ENCODE measurements around the gene ATG9B. TPM values are rescaled to one million over a fixed set of nuclear protein-coding genes. Genes with fewer than 3 reads are reported as not detected.

Gene ATG9B
- polyA plus RNA-seq, 1 of the 3 experiments (the other 2 are of a cell fraction): 0.67 TPM

DNA sequence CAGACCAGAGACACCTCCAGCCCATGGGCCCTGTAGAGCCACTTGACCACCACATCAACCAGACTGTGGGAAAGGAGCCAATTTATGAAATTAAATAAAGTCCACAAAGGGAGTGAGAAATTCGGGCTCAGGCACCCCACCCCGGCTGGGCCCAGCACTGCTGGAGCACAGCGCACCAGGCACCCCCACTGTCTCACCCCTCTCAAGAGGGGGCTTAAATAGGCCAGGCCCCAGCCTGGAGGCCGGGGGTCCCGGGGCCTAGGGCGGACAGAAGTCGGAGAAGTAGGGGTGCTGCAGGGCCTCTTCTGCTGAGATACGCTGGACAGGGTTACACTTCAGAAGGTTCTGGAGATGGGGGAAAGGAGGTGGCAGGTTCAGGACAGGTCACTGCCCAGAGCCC lies 29.5 kb upstream of the ATG9B start:
- Histone ChIP-seq H3K79me2 (ENCODE audit: insufficient read depth) (peaks cover 19% of the 10 kb centered on the region), H3K27me3 (ENCODE audit: insufficient read depth) (no peaks in the 10 kb centered on the region), H3K9me3 (no peaks in the 10 kb centered on the region), H3K4me3 (ENCODE audit: low read depth in 2 of 2, low read length in 1 of 2) (no peak overlapping the region), H4K20me1 (ENCODE audit: insufficient read depth) (no peaks in the 10 kb centered on the region), H2AFZ (ENCODE audit: low read depth) (no peak overlapping the region), H3K9ac (no peak overlapping the region), H3K4me1 (ENCODE audit: control insufficient read depth in 1 of 2, insufficient read depth in 2 of 2, low read depth in 1 of 2, low read length in 1 of 2) (peaks cover 10 to 25% of the 10 kb centered on the region in 2 experiments; a peak in 3 of 4 replicates), H3K9me2 (no peaks in the 10 kb centered on the region), H3K27ac (ENCODE audit: low read depth in 2 of 2, low read length in 1 of 2) (no peak overlapping the region), H3F3A (replicated peaks; ENCODE audit: insufficient read depth) (peaks cover 3% of the 10 kb centered on the region), H3K4me2 (no peak overlapping the region), H3K36me3 (replicated peaks in 1 of 2; ENCODE audit: control insufficient read depth in 1 of 2, insufficient read depth in 2 of 2, low read length in 1 of 2) (peaks cover 3 to 40% of the 10 kb centered on the region in 2 experiments)
- CTCF ChIA-PET: interaction anchor here (0.7 to 2.4 kb wide), 2 partner anchors 14 to 24 kb away, joined by 3 to 14 read pairs; partner anchors contain the start of gene ABCB8
- DNase-seq: no peak
- TF ChIP-seq SIN3A (IDR thresholded peaks at IDR 0.05; ENCODE audit: borderline replicate concordance, low read depth, low read length) (no peak), FOSL2 (IDR thresholded peaks at IDR 0.05; ENCODE audit: borderline replicate concordance, low read depth) (no peak), GABPA (IDR thresholded peaks at IDR 0.05; ENCODE audit: low read depth) (no peak), JUND (IDR thresholded peaks at IDR 0.05) (no peak)
- TF ChIP-seq, protein P1, sequence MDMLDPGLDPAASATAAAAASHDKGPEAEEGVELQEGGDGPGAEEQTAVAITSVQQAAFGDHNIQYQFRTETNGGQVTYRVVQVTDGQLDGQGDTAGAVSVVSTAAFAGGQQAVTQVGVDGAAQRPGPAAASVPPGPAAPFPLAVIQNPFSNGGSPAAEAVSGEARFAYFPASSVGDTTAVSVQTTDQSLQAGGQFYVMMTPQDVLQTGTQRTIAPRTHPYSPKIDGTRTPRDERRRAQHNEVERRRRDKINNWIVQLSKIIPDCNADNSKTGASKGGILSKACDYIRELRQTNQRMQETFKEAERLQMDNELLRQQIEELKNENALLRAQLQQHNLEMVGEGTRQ (IDR thresholded peaks at IDR 0.05; ENCODE audit: borderline replicate concordance, low read depth, low read length): no peak
- TF ChIP-seq, protein P2, sequence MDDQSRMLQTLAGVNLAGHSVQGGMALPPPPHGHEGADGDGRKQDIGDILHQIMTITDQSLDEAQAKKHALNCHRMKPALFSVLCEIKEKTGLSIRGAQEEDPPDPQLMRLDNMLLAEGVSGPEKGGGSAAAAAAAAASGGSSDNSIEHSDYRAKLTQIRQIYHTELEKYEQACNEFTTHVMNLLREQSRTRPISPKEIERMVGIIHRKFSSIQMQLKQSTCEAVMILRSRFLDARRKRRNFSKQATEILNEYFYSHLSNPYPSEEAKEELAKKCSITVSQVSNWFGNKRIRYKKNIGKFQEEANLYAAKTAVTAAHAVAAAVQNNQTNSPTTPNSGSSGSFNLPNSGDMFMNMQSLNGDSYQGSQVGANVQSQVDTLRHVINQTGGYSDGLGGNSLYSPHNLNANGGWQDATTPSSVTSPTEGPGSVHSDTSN (IDR thresholded peaks at IDR 0.05): no peak
- POLR2A ChIA-PET: interaction anchor here (1.0 kb wide), 1 partner anchor 27 kb away, joined by 3 read pairs; the partner anchor contains the start of gene FASTK
- WGBS (ENCODE audit: low lambda C conversion rate): 83% methylated on average over 6 of the region's 8 CpGs

DNA sequence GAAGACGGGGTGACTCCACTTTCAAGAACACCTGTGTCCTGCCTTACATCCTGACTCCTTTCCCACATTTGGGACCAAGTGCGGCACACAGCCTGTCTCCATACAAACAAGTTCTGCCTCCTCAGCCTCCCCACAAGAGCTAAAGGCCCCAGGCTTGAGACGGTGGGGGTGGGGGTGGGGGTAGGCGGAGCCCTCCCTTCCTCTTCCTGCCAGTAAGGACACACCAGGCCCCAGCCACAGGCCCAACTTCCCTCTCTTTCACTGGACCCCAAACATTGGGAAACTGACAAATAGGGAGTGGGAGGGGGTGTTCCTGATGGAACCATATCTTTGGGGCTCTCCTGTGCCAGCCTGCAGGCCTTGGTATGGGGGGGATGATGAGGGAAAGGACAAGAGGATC lies 28.8 kb upstream of the ATG9B start:
- WGBS (ENCODE audit: low lambda C conversion rate): 88% methylated on average over 4 of the region's 4 CpGs
- Histone ChIP-seq H3K9me2 (no peaks in the 10 kb centered on the region), H3K36me3 (replicated peaks in 1 of 2; ENCODE audit: control insufficient read depth in 1 of 2, insufficient read depth in 2 of 2, low read length in 1 of 2) (peaks cover 3 to 40% of the 10 kb centered on the region in 2 experiments), H3K4me2 (no peak overlapping the region), H3K79me2 (ENCODE audit: insufficient read depth) (peaks cover 19% of the 10 kb centered on the region), H3K27ac (ENCODE audit: low read depth in 2 of 2, low read length in 1 of 2) (no peak overlapping the region), H3K9ac (no peak overlapping the region), H3F3A (replicated peaks; ENCODE audit: insufficient read depth) (peaks cover 3% of the 10 kb centered on the region), H3K27me3 (ENCODE audit: insufficient read depth) (no peaks in the 10 kb centered on the region), H3K4me3 (ENCODE audit: low read depth in 2 of 2, low read length in 1 of 2) (no peak overlapping the region), H3K4me1 (ENCODE audit: control insufficient read depth in 1 of 2, insufficient read depth in 2 of 2, low read depth in 1 of 2, low read length in 1 of 2) (peaks cover 4 to 25% of the 10 kb centered on the region in 2 experiments; a peak in 2 of 4 replicates), H4K20me1 (ENCODE audit: insufficient read depth) (no peaks in the 10 kb centered on the region), H2AFZ (ENCODE audit: low read depth) (no peak overlapping the region), H3K9me3 (no peaks in the 10 kb centered on the region)
- POLR2A ChIA-PET: no interaction called here
- no peak for DNase-seq
- CTCF ChIA-PET: interaction anchor here (0.7 to 1.3 kb wide), 2 partner anchors 32 to 740 kb away, joined by 3 to 4 read pairs; no protein-coding TSS in a partner anchor
- TF ChIP-seq, protein P3, sequence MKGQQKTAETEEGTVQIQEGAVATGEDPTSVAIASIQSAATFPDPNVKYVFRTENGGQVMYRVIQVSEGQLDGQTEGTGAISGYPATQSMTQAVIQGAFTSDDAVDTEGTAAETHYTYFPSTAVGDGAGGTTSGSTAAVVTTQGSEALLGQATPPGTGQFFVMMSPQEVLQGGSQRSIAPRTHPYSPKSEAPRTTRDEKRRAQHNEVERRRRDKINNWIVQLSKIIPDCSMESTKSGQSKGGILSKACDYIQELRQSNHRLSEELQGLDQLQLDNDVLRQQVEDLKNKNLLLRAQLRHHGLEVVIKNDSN (IDR thresholded peaks at IDR 0.05; ENCODE audit: borderline replicate concordance, low read depth): no peak
- TF ChIP-seq, protein P4, sequence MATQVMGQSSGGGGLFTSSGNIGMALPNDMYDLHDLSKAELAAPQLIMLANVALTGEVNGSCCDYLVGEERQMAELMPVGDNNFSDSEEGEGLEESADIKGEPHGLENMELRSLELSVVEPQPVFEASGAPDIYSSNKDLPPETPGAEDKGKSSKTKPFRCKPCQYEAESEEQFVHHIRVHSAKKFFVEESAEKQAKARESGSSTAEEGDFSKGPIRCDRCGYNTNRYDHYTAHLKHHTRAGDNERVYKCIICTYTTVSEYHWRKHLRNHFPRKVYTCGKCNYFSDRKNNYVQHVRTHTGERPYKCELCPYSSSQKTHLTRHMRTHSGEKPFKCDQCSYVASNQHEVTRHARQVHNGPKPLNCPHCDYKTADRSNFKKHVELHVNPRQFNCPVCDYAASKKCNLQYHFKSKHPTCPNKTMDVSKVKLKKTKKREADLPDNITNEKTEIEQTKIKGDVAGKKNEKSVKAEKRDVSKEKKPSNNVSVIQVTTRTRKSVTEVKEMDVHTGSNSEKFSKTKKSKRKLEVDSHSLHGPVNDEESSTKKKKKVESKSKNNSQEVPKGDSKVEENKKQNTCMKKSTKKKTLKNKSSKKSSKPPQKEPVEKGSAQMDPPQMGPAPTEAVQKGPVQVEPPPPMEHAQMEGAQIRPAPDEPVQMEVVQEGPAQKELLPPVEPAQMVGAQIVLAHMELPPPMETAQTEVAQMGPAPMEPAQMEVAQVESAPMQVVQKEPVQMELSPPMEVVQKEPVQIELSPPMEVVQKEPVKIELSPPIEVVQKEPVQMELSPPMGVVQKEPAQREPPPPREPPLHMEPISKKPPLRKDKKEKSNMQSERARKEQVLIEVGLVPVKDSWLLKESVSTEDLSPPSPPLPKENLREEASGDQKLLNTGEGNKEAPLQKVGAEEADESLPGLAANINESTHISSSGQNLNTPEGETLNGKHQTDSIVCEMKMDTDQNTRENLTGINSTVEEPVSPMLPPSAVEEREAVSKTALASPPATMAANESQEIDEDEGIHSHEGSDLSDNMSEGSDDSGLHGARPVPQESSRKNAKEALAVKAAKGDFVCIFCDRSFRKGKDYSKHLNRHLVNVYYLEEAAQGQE (IDR thresholded peaks at IDR 0.05; ENCODE audit: low read depth, low read length): no peak
- TF ChIP-seq POLR2AphosphoS5 (IDR thresholded peaks at IDR 0.05; ENCODE audit: low read depth, low read length) (no peak), JUND (IDR thresholded peaks at IDR 0.05) (no peak), FOXM1 (IDR thresholded peaks at IDR 0.05; ENCODE audit: low read depth) (no peak), NFIC (IDR thresholded peaks at IDR 0.05; ENCODE audit: borderline replicate concordance) (no peak), FOSL2 (IDR thresholded peaks at IDR 0.05; ENCODE audit: borderline replicate concordance, low read depth) (no peak), RXRA (IDR thresholded peaks at IDR 0.05; ENCODE audit: borderline replicate concordance, low read depth) (no peak), TAF1 (IDR thresholded peaks at IDR 0.05; ENCODE audit: borderline replicate concordance, low read depth, low read length) (no peak), CHD2 (IDR thresholded peaks at IDR 0.05; ENCODE audit: low read length, partially characterized antibody) (no peak)
- TF ChIP-seq, protein P5, sequence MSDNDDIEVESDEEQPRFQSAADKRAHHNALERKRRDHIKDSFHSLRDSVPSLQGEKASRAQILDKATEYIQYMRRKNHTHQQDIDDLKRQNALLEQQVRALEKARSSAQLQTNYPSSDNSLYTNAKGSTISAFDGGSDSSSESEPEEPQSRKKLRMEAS (IDR thresholded peaks at IDR 0.05; ENCODE audit: low read depth): no peak
- TF ChIP-seq, protein P6, sequence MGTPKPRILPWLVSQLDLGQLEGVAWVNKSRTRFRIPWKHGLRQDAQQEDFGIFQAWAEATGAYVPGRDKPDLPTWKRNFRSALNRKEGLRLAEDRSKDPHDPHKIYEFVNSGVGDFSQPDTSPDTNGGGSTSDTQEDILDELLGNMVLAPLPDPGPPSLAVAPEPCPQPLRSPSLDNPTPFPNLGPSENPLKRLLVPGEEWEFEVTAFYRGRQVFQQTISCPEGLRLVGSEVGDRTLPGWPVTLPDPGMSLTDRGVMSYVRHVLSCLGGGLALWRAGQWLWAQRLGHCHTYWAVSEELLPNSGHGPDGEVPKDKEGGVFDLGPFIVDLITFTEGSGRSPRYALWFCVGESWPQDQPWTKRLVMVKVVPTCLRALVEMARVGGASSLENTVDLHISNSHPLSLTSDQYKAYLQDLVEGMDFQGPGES (IDR thresholded peaks at IDR 0.05; ENCODE audit: low read depth, low read length): no peak
- TF ChIP-seq, protein P7, sequence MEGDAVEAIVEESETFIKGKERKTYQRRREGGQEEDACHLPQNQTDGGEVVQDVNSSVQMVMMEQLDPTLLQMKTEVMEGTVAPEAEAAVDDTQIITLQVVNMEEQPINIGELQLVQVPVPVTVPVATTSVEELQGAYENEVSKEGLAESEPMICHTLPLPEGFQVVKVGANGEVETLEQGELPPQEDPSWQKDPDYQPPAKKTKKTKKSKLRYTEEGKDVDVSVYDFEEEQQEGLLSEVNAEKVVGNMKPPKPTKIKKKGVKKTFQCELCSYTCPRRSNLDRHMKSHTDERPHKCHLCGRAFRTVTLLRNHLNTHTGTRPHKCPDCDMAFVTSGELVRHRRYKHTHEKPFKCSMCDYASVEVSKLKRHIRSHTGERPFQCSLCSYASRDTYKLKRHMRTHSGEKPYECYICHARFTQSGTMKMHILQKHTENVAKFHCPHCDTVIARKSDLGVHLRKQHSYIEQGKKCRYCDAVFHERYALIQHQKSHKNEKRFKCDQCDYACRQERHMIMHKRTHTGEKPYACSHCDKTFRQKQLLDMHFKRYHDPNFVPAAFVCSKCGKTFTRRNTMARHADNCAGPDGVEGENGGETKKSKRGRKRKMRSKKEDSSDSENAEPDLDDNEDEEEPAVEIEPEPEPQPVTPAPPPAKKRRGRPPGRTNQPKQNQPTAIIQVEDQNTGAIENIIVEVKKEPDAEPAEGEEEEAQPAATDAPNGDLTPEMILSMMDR (IDR thresholded peaks at IDR 0.05): no peak
